ENCODE data around the gene PLK3. TPM values are rescaled to one million over a fixed set of nuclear protein-coding genes. Genes with fewer than 3 reads are reported as not detected.

PLK3 gene
- total and polyA plus RNA-seq, 2 of the 4 experiments (the other 2 are of a cell fraction), result 15.8 to 51.6 TPM

DNA sequence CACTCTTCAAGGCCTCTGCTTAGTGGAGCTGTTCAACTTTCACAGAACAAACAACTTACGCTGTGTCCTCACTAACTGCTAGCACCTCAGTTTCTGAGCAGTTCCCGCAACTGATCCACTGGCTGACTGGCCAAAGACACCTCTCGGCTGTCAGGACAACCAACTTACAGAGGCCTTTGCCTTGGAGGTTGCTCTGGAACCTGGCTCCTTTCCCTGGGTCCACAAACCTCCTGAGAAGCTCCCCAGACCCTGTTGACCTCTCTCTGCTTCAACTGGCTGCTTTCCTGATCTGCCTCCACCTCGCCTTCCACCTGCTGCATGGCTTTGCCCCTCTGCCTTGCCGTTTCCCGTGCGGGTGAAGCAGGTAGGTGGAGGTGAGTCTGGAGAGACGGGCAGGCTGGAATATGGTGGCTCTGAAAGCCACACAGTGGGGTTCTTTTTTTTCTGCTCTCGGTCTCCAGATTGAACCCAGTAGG lies 21.1 kb downstream of the PLK3 start:
- H2BK15ac ChIP-seq (ENCODE audit: low read depth, low read length), result no peak overlapping the region; the same call in 2 of the 3 replicates
- no peak overlapping the region for H2BK120ac ChIP-seq (ENCODE audit: low read depth, low read length)
- H3K4ac ChIP-seq (ENCODE audit: low read depth, low read length), result no peak overlapping the region
- H4K5ac ChIP-seq (ENCODE audit: low read depth, low read length), result no peak overlapping the region
- ChIA-PET CTCF (interaction anchor here (0.6 kb wide), 1 partner anchor 179 kb away, joined by 3 read pairs; no protein-coding TSS in a partner anchor), POLR2A (ENCODE audit: unreplicated experiment) (interaction anchor here (1.1 kb wide), 1 partner anchor 21 kb away, joined by 5 read pairs; the partner anchor contains the start of gene PLK3)
- peaks cover 8% of the 10 kb centered on the region; the same call in 1 of the 2 replicates for H4K20me1 ChIP-seq (ENCODE audit: insufficient read depth, low read length)
- no peak overlapping the region for H4K8ac ChIP-seq (ENCODE audit: low read depth in 2 of 2, low read length in 2 of 2)
- H3K79me1 ChIP-seq (ENCODE audit: low read depth in 1 of 2, low read length in 2 of 2), result no peaks in the 10 kb centered on the region; a peak in 1 of 4 replicates
- H3K4me1 ChIP-seq (ENCODE audit: control insufficient read depth, insufficient read depth, low read length), result no peaks in the 10 kb centered on the region; the same call in 1 of the 2 replicates
- H3K9me1 ChIP-seq (ENCODE audit: insufficient read depth, low read length), result peaks cover 3% of the 10 kb centered on the region; the same call in 1 of the 2 replicates
- no peak for ATAC-seq (ENCODE audit: low read depth)
- WGBS, 2 experiments (ENCODE audit: extremely low coverage in 2 of 2, insufficient read length in 1 of 2), result 93% methylated on average over 2 of the region's 9 CpGs; no CpG with 5 or more reads in 1 of the 2 experiments
- H3K36me3 ChIP-seq (ENCODE audit: control insufficient read depth, insufficient read depth, low read length), result no peaks in the 10 kb centered on the region
- peak overlapping the region; percentile 26; the same call in 1 of the 2 replicates for H2AK5ac ChIP-seq (ENCODE audit: low read depth, low read length)
- in situ Hi-C loops (cut with MboI; ENCODE audit: low sequenced_read_pairs) (no loop called here), intact Hi-C loops (cut with micrococcal nuclease) (no loop called here), dilution Hi-C loops (cut with HindIII; ENCODE audit: low sequenced_read_pairs, unreplicated experiment) (no loop called here)
- TF ChIP-seq CHD1 (IDR thresholded peaks at IDR 0.05; ENCODE audit: low read depth, low read length) (no peak), POLR2A (IDR thresholded peaks at IDR 0.05; ENCODE audit: low read depth, low read length) (0 out of 2 replicates have a peak, but pooled peaks have one; percentile 19)
- TF ChIP-seq, protein P1, sequence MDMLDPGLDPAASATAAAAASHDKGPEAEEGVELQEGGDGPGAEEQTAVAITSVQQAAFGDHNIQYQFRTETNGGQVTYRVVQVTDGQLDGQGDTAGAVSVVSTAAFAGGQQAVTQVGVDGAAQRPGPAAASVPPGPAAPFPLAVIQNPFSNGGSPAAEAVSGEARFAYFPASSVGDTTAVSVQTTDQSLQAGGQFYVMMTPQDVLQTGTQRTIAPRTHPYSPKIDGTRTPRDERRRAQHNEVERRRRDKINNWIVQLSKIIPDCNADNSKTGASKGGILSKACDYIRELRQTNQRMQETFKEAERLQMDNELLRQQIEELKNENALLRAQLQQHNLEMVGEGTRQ (IDR thresholded peaks at IDR 0.05; ENCODE audit: low read depth, low read length), result no peak
- H2AFZ ChIP-seq (replicated peaks; ENCODE audit: low read length, poor library complexity), result no peak overlapping the region
- no peak overlapping the region for H3K18ac ChIP-seq (ENCODE audit: low read depth, low read length)
- H2AK9ac ChIP-seq (replicated peaks; ENCODE audit: low read depth, low read length, poor library complexity), result no peak overlapping the region
- H3K56ac ChIP-seq (ENCODE audit: extremely low read depth, insufficient read depth, low read length), result no peak overlapping the region
- DNase-seq, result no peak
- H3K9ac ChIP-seq (ENCODE audit: low read depth, low read length), result no peak overlapping the region
- H3K14ac ChIP-seq (replicated peaks; ENCODE audit: low read depth, low read length), result no peak overlapping the region
- no peak overlapping the region for H2BK20ac ChIP-seq (ENCODE audit: low read depth, low read length)
- no TSS peak for BruUV-seq (replicated peaks)
- H3K27ac ChIP-seq (ENCODE audit: insufficient read depth, low read length), result no peak overlapping the region
- H3K4me2 ChIP-seq (ENCODE audit: low read depth, low read length), result no peak overlapping the region
- no peak overlapping the region for H3K4me3 ChIP-seq (ENCODE audit: insufficient read depth, low read depth, low read length)
- H3K9me3 ChIP-seq (ENCODE audit: control insufficient read depth, insufficient read depth, low read length), result no peaks in the 10 kb centered on the region
- no peak overlapping the region for H4K91ac ChIP-seq (ENCODE audit: insufficient read depth, low read depth, low read length)
- H2BK5ac ChIP-seq (ENCODE audit: low read depth, low read length, poor library complexity, severe bottlenecking), result no peak overlapping the region
- H3K23ac ChIP-seq (ENCODE audit: low read depth, low read length), result peak overlapping the region; percentile 39; the same call in 1 of the 2 replicates
- no peaks in the 10 kb centered on the region for H3K27me3 ChIP-seq (ENCODE audit: control insufficient read depth, insufficient read depth, low read length)
